HCT116 (cell line): ENCODE data around the gene ADARB2. TPM values are rescaled to one million over a fixed set of nuclear protein-coding genes. Genes with fewer than 3 reads are reported as not detected.

Experiments used
- ATAC-seq: fragments of 200-7000 bp; cut with Tn5 transposase; 2 replicates; pipeline ENCODE4 v1.9.1; 2020; ENCODE audit warnings: mild to moderate bottlenecking, moderate library complexity
- BruUV-seq: library from RNA; stranded (reverse); fragments of 400-500 nt; replicated peaks from 2 replicates; lab custom pipeline; 2021; lab: Mats Ljungman, UMichigan
- CTCF ChIA-PET: fragments of 300-600 bp; sonication (Branson Sonifier 250); formaldehyde crosslinking; loops from one replicate; lab custom pipeline; 2021; ENCODE audit warnings: antibody characterized with exemption; lab: Charles Lee
- POLR2A ChIA-PET: fragments of 300-600, 350-600 bp; sonication (Branson Sonifier 250); formaldehyde crosslinking; loops from one replicate; lab custom pipeline; 2021; ENCODE audit warnings: antibody characterized with exemption; lab: Charles Lee
- RAD21 ChIA-PET, 2 experiments: fragments of 300-600 bp; sonication (Branson Sonifier 250); formaldehyde crosslinking; loops; one replicate each; lab custom pipeline; 2023; ENCODE audit warnings: low total read pairs in 2 of 2; ENCODE audit not compliant: uncharacterized antibody in 2 of 2, unreplicated experiment in 2 of 2, low non-redundant PET in 1 of 2; lab: Charles Lee
- DNase-seq: peaks from one replicate; pipeline ENCODE4 v3.0.0-alpha.2; 2010; ENCODE audit warnings: low read depth, low spot score
- H2AFZ ChIP-seq: fragments of 200-600 bp; shearing (Covaris generic), sonication (generic); 2 replicates; pipeline ENCODE4 v1.6.1; 2017; ENCODE audit warnings: low read depth, mixed run types, mixed read lengths, antibody characterized with exemption, low read length; ENCODE audit not compliant: poor library complexity, severe bottlenecking
- H3K27ac ChIP-seq: 2 replicates; pipeline ENCODE4 v1.5.1; 2012; ENCODE audit warnings: low read depth, low read length
- H3K27me3 ChIP-seq: fragments of 200-600 bp; sonication (generic); 2 replicates; pipeline ENCODE4 v1.6.1; 2016; ENCODE audit warnings: mixed run types, low read length, mixed read lengths; ENCODE audit not compliant: insufficient read depth
- H3K36me3 ChIP-seq, 2 experiments: fragments of 200-500 bp in 1 of 2; fragments of 200-600 bp in 1 of 2; sonication (Bioruptor generic) in 1 of 2; sonication (generic) in 1 of 2; 2 replicates each; pipeline versions ENCODE4 v1.5.1 to v1.6.1; 2014 to 2016; ENCODE audit warnings: low read length in 2 of 2, inconsistent platforms in 1 of 2, mixed read lengths in 1 of 2, mixed run types in 1 of 2; ENCODE audit not compliant: insufficient read depth in 2 of 2, control insufficient read depth in 1 of 2
- H3K4me1 ChIP-seq, 2 experiments: fragments of 200-600 bp in 1 of 2; sonication (generic) in 1 of 2; 2 replicates each; pipeline versions ENCODE4 v1.5.1 to v1.6.1; 2012 to 2017; ENCODE audit warnings: low read length in 2 of 2, inconsistent platforms in 1 of 2, mild to moderate bottlenecking in 1 of 2, mixed read lengths in 1 of 2, mixed run types in 1 of 2, moderate library complexity in 1 of 2; ENCODE audit not compliant: insufficient read depth in 2 of 2, control insufficient read depth in 1 of 2
- H3K4me2 ChIP-seq: fragments of 200-600 bp; sonication (generic); 2 replicates; pipeline ENCODE4 v1.6.1; 2017; ENCODE audit warnings: mixed run types, low read length, mixed read lengths
- H3K4me3 ChIP-seq, 2 experiments: fragments of 200-600 bp in 1 of 2; sonication (generic) in 1 of 2; replicated peaks in 1 of 2; 2 replicates each; pipeline ENCODE4 v1.5.1; 2011 to 2016; ENCODE audit warnings: low read length in 2 of 2, control low read depth in 1 of 2, low read depth in 1 of 2, mild to moderate bottlenecking in 1 of 2, mixed read lengths in 1 of 2, mixed run types in 1 of 2
- H3K79me2 ChIP-seq: fragments of 200-600 bp; sonication (generic); 2 replicates; pipeline ENCODE4 v1.6.1; 2017; ENCODE audit warnings: mild to moderate bottlenecking, mixed run types, low read length, moderate library complexity, mixed read lengths; ENCODE audit not compliant: insufficient read depth
- H3K9ac ChIP-seq: fragments of 200-600 bp; sonication (generic); 2 replicates; pipeline ENCODE4 v1.6.1; 2016; ENCODE audit warnings: low read length, mixed read lengths
- H3K9me2 ChIP-seq: fragments of 200-600 bp; sonication (generic), shearing (Covaris generic); 2 replicates; pipeline ENCODE4 v1.6.1; 2017; ENCODE audit warnings: mixed run types, mild to moderate bottlenecking, moderate library complexity; ENCODE audit not compliant: insufficient read depth
- H3K9me3 ChIP-seq, 2 experiments: fragments of 200-500 bp in 1 of 2; fragments of 200-600 bp in 1 of 2; sonication (Bioruptor generic) in 1 of 2; sonication (generic) in 1 of 2; 2 replicates each; pipeline ENCODE4 v1.6.1; 2014 to 2017; ENCODE audit warnings: low read length in 2 of 2, mixed read lengths in 2 of 2, inconsistent platforms in 1 of 2, low read depth in 1 of 2, mild to moderate bottlenecking in 1 of 2, mixed run types in 1 of 2, moderate library complexity in 1 of 2; ENCODE audit not compliant: control insufficient read depth in 1 of 2, insufficient read depth in 1 of 2
- H4K20me1 ChIP-seq: fragments of 200-600 bp; sonication (generic), shearing (Covaris generic); 2 replicates; pipeline ENCODE4 v1.6.1; 2017; ENCODE audit warnings: mixed run types, mild to moderate bottlenecking, moderate library complexity; ENCODE audit not compliant: insufficient read depth
- ATF3 ChIP-seq: IDR thresholded peaks from 2 replicates; pipeline ENCODE4 v1.6.1; 2012
- CTCF ChIP-seq, 3 experiments: fragments of 200-600 bp in 1 of 3; sonication (generic) in 1 of 3; IDR thresholded peaks in 2 of 3; conservative IDR thresholded peaks in 1 of 3; 2 replicates each; pipeline ENCODE4 v1.5.1; 2012 to 2017; ENCODE audit warnings: low read depth in 2 of 3, low read length in 2 of 3, antibody characterized with exemption in 1 of 3, borderline replicate concordance in 1 of 3, control low read depth in 1 of 3, mild to moderate bottlenecking in 1 of 3, mixed read lengths in 1 of 3, mixed run types in 1 of 3, moderate library complexity in 1 of 3; ENCODE audit not compliant: insufficient read depth in 1 of 3
- ELF1 ChIP-seq: IDR thresholded peaks from 2 replicates; pipeline ENCODE4 v1.6.1; 2012; ENCODE audit warnings: low read depth, borderline replicate concordance
- EZH2phosphoT487 ChIP-seq: fragments of 200-600 bp; IDR thresholded peaks from 2 replicates; pipeline ENCODE4 v1.6.1; 2018; ENCODE audit warnings: antibody characterized with exemption, borderline replicate concordance
- FOSL1 ChIP-seq: IDR thresholded peaks from 2 replicates; pipeline ENCODE4 v1.6.1; 2012; ENCODE audit warnings: low read depth
- MAX ChIP-seq: IDR thresholded peaks from 2 replicates; pipeline ENCODE4 v1.6.1; 2012
- POLR2AphosphoS5 ChIP-seq: IDR thresholded peaks from 2 replicates; pipeline ENCODE4 v1.6.1; 2011; ENCODE audit warnings: mild to moderate bottlenecking, low read depth, low read length, moderate library complexity
- TCF7L2 ChIP-seq: IDR thresholded peaks from 2 replicates; pipeline ENCODE4 v1.7.0; 2011; ENCODE audit warnings: borderline replicate concordance, inconsistent platforms; ENCODE audit not compliant: insufficient read depth, insufficient read length; ENCODE audit errors: extremely low read depth
- intact Hi-C: fragments of 100-400 bp; cut with micrococcal nuclease; formaldehyde crosslinking; loops from 2 replicates; pipeline ENCODE4 v1.10.0; 2022
- total RNA-seq: library from RNA; stranded (reverse); gene quantifications from one replicate; pipeline ENCODE4 v1.2.1, GENCODE V29; 2021; ENCODE audit not compliant: unreplicated experiment

The ADARB2 gene
- total RNA-seq, 1 experiment from 2014 or later, result not detected

GRCh38 chr10:1406967-1407945 lies 330.1 kb downstream of the ADARB2 start:
- Histone ChIP-seq H3K4me1 (no peaks in the 10 kb centered on the region), H3K9me2 (no peaks in the 10 kb centered on the region), H4K20me1 (no peaks in the 10 kb centered on the region), H3K4me3 (no peak overlapping the region), H3K9me3 (no peaks in the 10 kb centered on the region), H3K9ac (no peak overlapping the region), H2AFZ (no peak overlapping the region), H3K4me2 (no peak overlapping the region), H3K36me3 (no peaks in the 10 kb centered on the region), H3K27me3 (peaks cover 9% of the 10 kb centered on the region; the same call in 1 of the 2 replicates), H3K27ac (no peak overlapping the region), H3K79me2 (no peaks in the 10 kb centered on the region)
- CTCF ChIA-PET, result interaction anchor here (1.0 kb wide), 1 partner anchor 14 kb away, joined by 3 read pairs; no protein-coding TSS in a partner anchor
- no peak for ATAC-seq
- no peak for DNase-seq
- intact Hi-C loops, result no loop called here
- TF ChIP-seq FOSL1 (no peak), ATF3 (no peak), CTCF (IDR thresholded peaks at IDR 0.05 in 2 of 3, conservative IDR thresholded peaks at IDR 0.05 in 1 of 3; ENCODE audit: borderline replicate concordance in 1 of 3, insufficient read depth in 1 of 3, low read depth in 2 of 3, low read length in 2 of 3) (no peak), MAX (no peak), EZH2phosphoT487 (no peak), TCF7L2 (no peak), ELF1 (no peak), POLR2AphosphoS5 (no peak)
- POLR2A ChIA-PET, result no interaction called here
- RAD21 ChIA-PET, result no interaction called here
- no TSS peak for BruUV-seq
